Stimulated activated CD8-positive, alpha-beta memory T cell treated with anti-CD3 and anti-CD28 coated beads, Interleukin-15, amount 100 ng/mL, for 24 hours (primary cell): ENCODE data around the gene ASTN2.
"Not testable (repeated sequence)": the region's sequence is repeated elsewhere in the genome, so short reads cannot be mapped to it uniquely, and the experiment has no call there.

Experiments
- DNase-seq: peaks from one replicate; pipeline ENCODE4 v3.0.0-alpha.2; 2020; ENCODE audit warnings: low read depth

The ASTN2 gene

GRCh38 chr9:116700882-116701865, 713.7 kb downstream of the ASTN2 start:
- DNase-seq = no peak

GRCh38 chr9:116700279-116700678, 714.6 kb downstream of the ASTN2 start:
- no peak for DNase-seq

GRCh38 chr9:116697887-116698286, 717.0 kb downstream of the ASTN2 start:
- no peak for DNase-seq

GRCh38 chr9:116697362-116697761, 717.5 kb downstream of the ASTN2 start:
- no peak for DNase-seq

- DNase-seq = no peak
Measured at GRCh38 chr9:116695438-116695837, 719.4 kb downstream of the ASTN2 start.

- DNase-seq = no peak
Measured at GRCh38 chr9:116694785-116695291, 720.0 kb downstream of the ASTN2 start.

- no peak for DNase-seq
Measured at GRCh38 chr9:116693233-116693731, 721.6 kb downstream of the ASTN2 start.

GRCh38 chr9:116692616-116693015, 722.2 kb downstream of the ASTN2 start:
- no peak for DNase-seq

GRCh38 chr9:116691607-116692006, 723.2 kb downstream of the ASTN2 start:
- no peak for DNase-seq

- not testable (repeated sequence) for DNase-seq
Measured at GRCh38 chr9:116690805-116691204, 724.1 kb downstream of the ASTN2 start.

GRCh38 chr9:116689486-116690032, 725.3 kb downstream of the ASTN2 start:
- DNase-seq = no peak

GRCh38 chr9:116688806-116689485, 725.9 kb downstream of the ASTN2 start:
- DNase-seq = no peak

- DNase-seq = no peak
Measured at GRCh38 chr9:116687754-116688135, 727.1 kb downstream of the ASTN2 start.

- peak; percentile 96 for DNase-seq
Measured at GRCh38 chr9:116687074-116687753, 727.6 kb downstream of the ASTN2 start, which contains the start of gene TRIM32. TSS of gene TRIM32 (plus strand) at chr9:116687305. CDS start at chr9:116697743, 10,438 bp downstream.

- no peak for DNase-seq
Measured at GRCh38 chr9:116686693-116687073, 728.2 kb downstream of the ASTN2 start.

GRCh38 chr9:116686135-116686534, 728.7 kb downstream of the ASTN2 start:
- DNase-seq = no peak

GRCh38 chr9:116685166-116685565, 729.7 kb downstream of the ASTN2 start:
- DNase-seq = no peak

- no peak for DNase-seq
Measured at GRCh38 chr9:116683535-116683934, 731.3 kb downstream of the ASTN2 start.

GRCh38 chr9:116674210-116674980, 740.5 kb downstream of the ASTN2 start:
- DNase-seq = no peak

- DNase-seq = no peak
Measured at GRCh38 chr9:116673375-116673774, 741.5 kb downstream of the ASTN2 start.

GRCh38 chr9:116671605-116672004, 743.3 kb downstream of the ASTN2 start:
- no peak for DNase-seq
